DMS153 (cell line): ENCODE data around the gene ANKRD11.
"Not testable (repeated sequence)": the region's sequence is repeated elsewhere in the genome, so short reads cannot be mapped to it uniquely, and the experiment has no call there.

ENCODE experiments used
- DNase-seq: peaks from one replicate; lab custom pipeline; 2025; lab: John Stamatoyannopoulos, UW

Gene ANKRD11

GRCh38 chr16:89280546-89281188 lies 209.7 kb downstream of the ANKRD11 start:
- DNase-seq: no peak

DNA sequence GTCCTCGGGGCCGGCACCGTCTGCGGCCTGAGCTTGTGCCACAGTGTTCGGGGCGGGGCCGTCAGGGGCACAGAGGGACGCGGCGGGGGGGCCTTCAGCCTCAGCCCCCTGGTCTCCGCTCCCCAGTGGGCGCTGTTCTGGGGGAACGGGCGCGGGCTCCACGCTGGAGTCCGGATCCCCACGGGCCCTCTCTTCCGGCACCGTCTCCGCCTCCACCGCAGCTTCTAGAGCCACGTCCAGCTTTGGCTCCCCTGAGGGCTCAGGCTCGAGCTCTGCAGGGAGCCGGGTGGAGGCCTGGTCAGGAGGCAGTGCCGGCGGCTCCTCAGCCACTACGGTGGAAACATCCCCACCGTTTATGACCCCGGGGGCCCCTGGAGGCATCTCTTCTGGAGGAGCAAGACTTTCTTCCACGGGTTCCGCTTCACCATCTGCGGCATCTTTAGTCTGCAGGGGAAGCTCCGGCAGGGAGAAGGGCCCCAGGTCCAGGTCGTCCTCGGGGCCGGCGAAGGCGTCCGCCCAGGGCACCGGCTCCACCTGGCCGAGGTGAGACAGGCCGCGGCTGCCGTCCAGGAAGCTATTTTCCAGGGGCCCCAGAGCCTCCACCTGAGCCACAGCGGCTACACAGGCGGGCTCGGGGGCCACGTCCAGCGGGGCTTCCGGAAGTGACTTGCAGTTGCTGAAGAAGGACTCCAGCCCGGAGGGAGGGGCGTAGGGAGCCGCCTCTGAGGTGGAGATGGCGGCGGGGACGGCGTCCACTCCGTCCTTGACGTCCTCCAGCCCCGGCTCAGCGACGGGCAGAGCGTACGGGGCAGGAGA lies 210.5 kb downstream of the ANKRD11 start:
- no peak for DNase-seq

DNA sequence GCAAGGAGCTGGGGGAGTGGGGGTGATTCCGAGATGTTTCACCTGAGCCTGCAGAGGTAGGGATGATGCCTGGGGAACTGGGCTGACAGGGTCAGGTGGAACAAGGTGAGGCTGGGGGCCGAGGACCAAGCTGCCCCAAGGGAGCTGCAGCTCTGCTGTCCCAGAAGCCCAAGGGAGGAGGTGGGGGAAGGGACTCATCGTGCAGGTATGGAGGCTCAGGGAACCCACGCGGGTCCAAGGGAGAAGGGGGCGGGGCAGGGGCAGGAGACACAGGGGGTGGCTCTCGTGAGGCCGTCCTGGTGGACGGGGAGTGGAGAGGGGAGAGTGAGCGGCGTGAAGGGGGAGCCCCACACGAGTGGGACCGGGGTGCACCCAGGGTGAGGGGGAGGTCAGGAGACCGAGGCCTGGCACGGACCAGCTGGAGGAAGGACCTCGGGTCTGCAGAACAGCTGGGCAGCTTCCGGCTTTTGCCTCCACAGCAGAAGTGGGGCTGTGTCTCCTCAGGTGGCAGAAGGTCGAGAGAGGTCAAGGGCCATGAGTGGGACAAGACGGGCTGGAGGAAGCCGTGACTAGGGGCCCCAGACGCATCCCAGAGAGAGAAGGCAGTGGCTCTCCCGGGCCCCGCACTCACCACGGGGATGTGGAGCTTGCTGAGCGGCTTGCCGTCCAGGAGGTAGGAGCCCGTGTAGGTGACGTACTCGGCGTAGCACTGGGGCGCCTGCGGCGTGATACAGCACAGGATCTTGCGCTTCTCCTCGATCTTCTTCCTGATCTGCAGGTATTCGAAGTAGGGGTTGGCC lies 211.7 kb downstream of the ANKRD11 start:
- DNase-seq: no peak

- no peak for DNase-seq
Measured at GRCh38 chr16:89277641-89278341, 212.6 kb downstream of the ANKRD11 start.

GRCh38 chr16:89277049-89277448 lies 213.3 kb downstream of the ANKRD11 start:
- no peak for DNase-seq

- DNase-seq: no peak
Measured at GRCh38 chr16:89275837-89276720, 214.3 kb downstream of the ANKRD11 start.

GRCh38 chr16:89275284-89275584 lies 215.1 kb downstream of the ANKRD11 start:
- no peak for DNase-seq

GRCh38 chr16:89274561-89275283 lies 215.6 kb downstream of the ANKRD11 start:
- no peak for DNase-seq

- DNase-seq: no peak
Measured at GRCh38 chr16:89273741-89274472, 216.5 kb downstream of the ANKRD11 start.

- DNase-seq: no peak
Measured at GRCh38 chr16:89272631-89273030, 217.7 kb downstream of the ANKRD11 start.

- no peak for DNase-seq
Measured at GRCh38 chr16:89270666-89271345, 219.6 kb downstream of the ANKRD11 start.

- no peak for DNase-seq
Measured at GRCh38 chr16:89269805-89270665, 220.3 kb downstream of the ANKRD11 start.

DNA sequence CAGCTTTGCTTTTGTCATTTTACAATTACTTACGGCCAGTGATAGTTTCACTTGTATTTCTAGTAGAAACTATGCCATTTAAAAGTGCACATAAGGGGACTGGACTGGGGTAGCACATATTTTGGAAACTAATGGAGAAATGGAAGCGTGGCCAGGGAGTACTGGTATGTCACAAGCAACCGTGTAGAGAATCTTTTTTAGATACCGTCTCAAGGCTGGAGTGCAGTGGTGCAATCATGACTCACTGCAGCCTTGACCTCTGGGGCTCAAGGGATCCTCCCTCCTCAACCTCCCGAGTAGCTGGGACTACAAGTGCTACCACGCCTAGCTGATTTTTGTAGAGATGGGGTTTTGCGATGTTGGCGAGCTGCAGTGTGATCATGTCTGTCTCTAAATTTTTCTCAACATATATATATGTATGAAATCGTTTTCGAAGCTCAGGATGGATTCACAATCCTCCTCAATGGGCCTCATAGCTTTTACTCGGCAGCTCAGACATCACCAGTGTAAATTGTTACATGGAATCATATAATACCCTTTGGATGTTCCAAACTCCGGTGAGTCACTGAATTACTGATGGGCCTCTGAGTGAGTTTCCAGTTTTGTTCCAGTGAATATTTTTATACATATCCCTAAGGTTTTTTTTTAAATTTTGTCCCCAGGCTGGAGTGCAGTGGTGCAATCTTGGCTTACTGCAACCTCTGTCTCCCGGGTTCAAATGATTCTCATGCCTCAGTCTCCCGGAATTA lies 221.2 kb downstream of the ANKRD11 start:
- DNase-seq: no peak

DNA sequence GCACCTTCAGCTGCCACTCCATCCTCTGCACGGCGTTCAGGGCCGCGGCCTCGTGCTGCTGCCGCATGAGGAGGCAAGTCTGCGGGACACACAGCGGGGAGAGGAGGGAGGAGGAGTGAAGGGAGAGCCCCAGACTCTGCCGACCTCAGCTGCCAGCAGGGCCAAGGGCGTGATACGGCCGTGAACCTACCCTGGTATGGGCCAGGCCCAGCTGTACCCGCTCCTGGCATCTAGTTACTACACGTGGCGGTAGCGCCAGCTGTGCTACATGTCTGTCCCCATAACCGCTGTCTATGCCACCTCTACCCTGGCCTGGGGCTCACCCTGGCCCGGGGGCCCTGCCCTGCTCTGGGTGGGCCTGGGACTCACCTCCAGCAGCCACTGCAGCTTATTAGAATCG lies 221.8 kb downstream of the ANKRD11 start:
- DNase-seq: no peak

DNA sequence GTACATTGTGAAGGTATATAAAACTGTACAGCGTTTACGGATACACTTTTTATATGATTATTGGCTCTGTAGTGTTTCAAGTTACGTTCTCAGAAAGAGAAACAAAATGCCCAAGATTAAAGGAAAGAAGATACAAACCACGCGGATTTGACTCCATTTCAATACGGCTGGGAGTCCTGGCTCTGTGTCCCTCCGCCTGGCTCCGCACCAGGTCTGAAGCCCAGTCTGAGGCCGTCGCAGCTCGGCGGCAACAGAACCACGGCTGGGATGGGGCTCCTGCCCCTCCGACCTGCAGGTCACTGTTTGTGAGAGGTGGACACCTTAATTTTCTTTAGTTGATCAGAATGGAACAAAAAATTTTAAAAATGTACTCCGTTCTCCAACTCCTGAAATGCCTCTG lies 222.6 kb downstream of the ANKRD11 start:
- not testable (repeated sequence) for DNase-seq

DNA sequence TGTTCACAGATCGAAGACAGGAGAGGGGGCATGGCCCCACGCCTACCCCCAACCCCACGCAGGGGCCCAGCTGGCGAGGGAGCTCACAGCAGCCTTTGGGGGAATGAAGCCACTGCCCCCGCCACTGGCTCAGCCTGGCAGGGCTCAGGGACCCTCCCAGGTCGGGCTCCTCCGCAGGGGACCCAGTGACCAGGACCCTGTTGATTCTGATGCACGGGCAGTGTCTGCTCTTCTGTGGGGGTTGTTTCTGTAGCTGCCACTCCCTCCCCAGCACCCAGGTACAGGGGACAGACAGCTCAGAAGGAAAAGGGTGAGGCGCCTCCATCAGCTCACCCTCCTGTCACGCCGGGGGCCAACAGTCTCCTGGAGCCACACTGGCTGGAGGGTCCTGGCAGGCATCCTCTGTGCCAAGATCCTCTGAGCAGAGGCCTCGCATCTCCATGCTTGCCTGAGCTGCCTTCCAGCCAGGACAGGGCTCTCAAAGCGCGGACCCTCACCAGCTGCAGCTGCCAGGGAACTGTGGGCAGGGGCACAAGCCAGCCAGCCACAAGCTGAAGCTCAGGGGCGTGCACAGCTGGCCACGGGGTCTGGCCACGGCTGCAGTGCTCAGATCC lies 223.7 kb downstream of the ANKRD11 start:
- DNase-seq: no peak

DNA sequence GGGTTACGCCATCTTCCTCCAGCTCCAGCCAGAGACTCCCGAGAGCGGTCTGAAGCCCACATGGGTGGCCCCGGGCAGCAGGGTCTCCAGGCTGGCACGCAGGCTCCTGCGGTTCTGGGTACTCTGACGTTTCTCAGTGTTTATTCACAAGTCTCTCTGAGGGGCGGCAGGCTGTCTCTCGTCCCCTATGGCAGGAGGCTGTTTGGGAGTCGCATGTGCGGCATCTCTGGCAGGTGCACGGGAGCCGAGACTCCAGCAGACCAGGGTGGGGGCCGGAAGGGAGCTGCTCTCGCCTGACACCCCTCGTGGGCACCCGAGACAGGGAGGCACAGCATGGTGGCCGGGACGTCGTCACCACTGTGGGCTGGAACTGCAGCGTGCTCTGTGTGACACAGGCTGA lies 224.7 kb downstream of the ANKRD11 start:
- DNase-seq: no peak
